HG03354 (cell line): ENCODE results near the gene MYZAP.

Source experiments
- ATAC-seq: cut with Tn5 transposase; IDR thresholded peaks from one replicate; pipeline ENCODE4 v1.9.1; 2021; ENCODE audit warnings: mild to moderate bottlenecking; ENCODE audit not compliant: unreplicated experiment, poor library complexity, severe bottlenecking

The MYZAP gene

GRCh38 chr15:57589754-57590153, 1.9 kb upstream of the MYZAP start:
- no peak for ATAC-seq

- no peak for ATAC-seq
Measured at GRCh38 chr15:57591237-57591821, 375 bp upstream of the MYZAP start.

GRCh38 chr15:57592426-57592825, 722 bp downstream of the MYZAP start:
- ATAC-seq = no peak

- no peak for ATAC-seq
Measured at GRCh38 chr15:57592836-57593420, 1.2 kb downstream of the MYZAP start.

GRCh38 chr15:57594479-57594878, 2.8 kb downstream of the MYZAP start:
- ATAC-seq = no peak

GRCh38 chr15:57595011-57595866, 3.5 kb downstream of the MYZAP start:
- ATAC-seq = no peak

GRCh38 chr15:57596301-57596855, 4.7 kb downstream of the MYZAP start:
- no peak for ATAC-seq

- ATAC-seq = no peak
Measured at GRCh38 chr15:57596978-57597377, 5.3 kb downstream of the MYZAP start.

GRCh38 chr15:57597431-57597830, 5.7 kb downstream of the MYZAP start:
- no peak for ATAC-seq

- no peak for ATAC-seq
Measured at GRCh38 chr15:57598346-57598745, 6.6 kb downstream of the MYZAP start.

GRCh38 chr15:57599296-57599810, 7.6 kb downstream of the MYZAP start:
- no peak for ATAC-seq

GRCh38 chr15:57600197-57600596, 8.5 kb downstream of the MYZAP start:
- no peak for ATAC-seq

- no peak for ATAC-seq
Measured at GRCh38 chr15:57604507-57604906, 12.8 kb downstream of the MYZAP start.

GRCh38 chr15:57605491-57605890, 13.8 kb downstream of the MYZAP start:
- no peak for ATAC-seq

GRCh38 chr15:57606048-57606447, 14.3 kb downstream of the MYZAP start:
- ATAC-seq = no peak

GRCh38 chr15:57606816-57607215, 15.1 kb downstream of the MYZAP start:
- ATAC-seq = no peak

GRCh38 chr15:57607570-57608000, 15.9 kb downstream of the MYZAP start:
- no peak for ATAC-seq

GRCh38 chr15:57609805-57610529, 18.3 kb downstream of the MYZAP start:
- ATAC-seq = no peak

- no peak for ATAC-seq
Measured at GRCh38 chr15:57611123-57611522, 19.4 kb downstream of the MYZAP start.

GRCh38 chr15:57611938-57612337, 20.2 kb downstream of the MYZAP start:
- ATAC-seq = no peak
